H1 (cell line): ENCODE measurements around the gene ADM2. TPM values are rescaled to one million over a fixed set of nuclear protein-coding genes. Genes with fewer than 3 reads are reported as not detected.

Experiments
- CTCF ChIA-PET: fragments of 300-600 bp; sonication (Branson Sonifier 250); formaldehyde crosslinking; loops from one replicate; lab custom pipeline; 2021; ENCODE audit not compliant: partially characterized antibody; lab: Charles Lee
- POLR2A ChIA-PET: fragments of 300-600 bp; sonication (Branson Sonifier 250); formaldehyde crosslinking; loops from one replicate; lab custom pipeline; 2021; ENCODE audit warnings: inconsistent platforms; ENCODE audit not compliant: partially characterized antibody; lab: Charles Lee
- DNase-seq, 2 experiments: peaks; one replicate each; pipeline versions ENCODE4 v3.0.0 to v3.0.0-alpha.2; 2010 to 2022; ENCODE audit warnings: low spot score in 2 of 2, low read depth in 1 of 2, mixed read lengths in 1 of 2
- FAIRE-seq: peaks from 2 replicates; lab custom pipeline; 2011; peaks lifted over from hg19 to GRCh38; lab: Jason Lieb, UNC
- H2AFZ ChIP-seq: 2 replicates; pipeline ENCODE4 v1.8.1; 2012; ENCODE audit warnings: low read length, inconsistent platforms
- H2AK5ac ChIP-seq: 2 replicates; pipeline ENCODE4 v1.6.1; 2013; ENCODE audit warnings: low read depth, low read length
- H2BK120ac ChIP-seq: replicated peaks from 2 replicates; pipeline ENCODE3; 2013; ENCODE audit warnings: low read depth, low read length, inconsistent platforms
- H2BK12ac ChIP-seq: 2 replicates; pipeline ENCODE4 v1.6.1; 2013; ENCODE audit warnings: low read depth, low read length
- H2BK15ac ChIP-seq: 2 replicates; pipeline ENCODE4 v1.6.1; 2013; ENCODE audit warnings: low read length
- H2BK20ac ChIP-seq: 2 replicates; pipeline ENCODE4 v1.6.1; 2013; ENCODE audit warnings: low read length
- H2BK5ac ChIP-seq: 2 replicates; pipeline ENCODE4 v1.6.1; 2013; ENCODE audit warnings: low read depth, low read length
- H3K14ac ChIP-seq: 2 replicates; pipeline ENCODE4 v1.6.1; 2013; ENCODE audit warnings: inconsistent platforms; ENCODE audit not compliant: insufficient read length
- H3K18ac ChIP-seq: 2 replicates; pipeline ENCODE4 v1.6.1; 2013; ENCODE audit warnings: low read length; ENCODE audit errors: extremely low read depth
- H3K23ac ChIP-seq: 2 replicates; pipeline ENCODE4 v1.6.1; 2013; ENCODE audit warnings: inconsistent platforms; ENCODE audit not compliant: insufficient read length
- H3K23me2 ChIP-seq: 2 replicates; pipeline ENCODE4 v1.6.1; 2013; ENCODE audit warnings: low read depth, low read length
- H3K27ac ChIP-seq: 2 replicates; pipeline ENCODE4 v1.6.1; 2011; ENCODE audit warnings: low read depth, low read length, inconsistent platforms
- H3K27me3 ChIP-seq, 4 experiments: replicated peaks in 1 of 4; 1 replicate in 1 of 4; 2 replicates in 3 of 4; pipeline versions ENCODE4 v1.6.1 to v1.8.1; 2011 to 2013; ENCODE audit warnings: low read length in 3 of 4, mild to moderate bottlenecking in 3 of 4, inconsistent platforms in 2 of 4, mixed read lengths in 2 of 4, moderate library complexity in 1 of 4; ENCODE audit not compliant: control insufficient read depth in 3 of 4, insufficient read depth in 3 of 4; ENCODE audit errors: extremely low read depth in 1 of 4
- H3K36me3 ChIP-seq, 4 experiments: 2 replicates each; pipeline versions ENCODE4 v1.6.1 to v1.8.1; 2011 to 2013; ENCODE audit warnings: mild to moderate bottlenecking in 4 of 4, low read length in 3 of 4, moderate library complexity in 2 of 4, control low read depth in 1 of 4, inconsistent platforms in 1 of 4; ENCODE audit not compliant: insufficient read depth in 4 of 4, control insufficient read depth in 2 of 4
- H3K4ac ChIP-seq: replicated peaks from 2 replicates; pipeline ENCODE3; 2013; ENCODE audit warnings: low read length, low read depth, mixed read lengths, inconsistent platforms; ENCODE audit not compliant: insufficient read length
- H3K4me1 ChIP-seq, 4 experiments: replicated peaks in 1 of 4; 1 replicate in 1 of 4; 2 replicates in 3 of 4; pipeline versions ENCODE4 v1.6.1 to v1.8.1; 2011 to 2013; ENCODE audit warnings: low read length in 3 of 4, inconsistent platforms in 2 of 4, mixed read lengths in 1 of 4; ENCODE audit not compliant: insufficient read depth in 4 of 4, control insufficient read depth in 3 of 4
- H3K4me2 ChIP-seq, 2 experiments: 2 replicates each; pipeline versions ENCODE4 v1.6.1 to v1.8.1; 2011 to 2013; ENCODE audit warnings: low read depth in 2 of 2, low read length in 2 of 2, control low read depth in 1 of 2, inconsistent platforms in 1 of 2, mild to moderate bottlenecking in 1 of 2; ENCODE audit not compliant: insufficient read depth in 1 of 2
- H3K4me3 ChIP-seq, 4 experiments: fragments of 200-600, 300-600 bp in 1 of 4; sonication (generic), shearing (Covaris generic), sonication (Bioruptor Twin) in 1 of 4; 2 replicates each; pipeline versions ENCODE4 v1.5.1 to v1.8.1; 2011 to 2016; ENCODE audit warnings: low read length in 4 of 4, low read depth in 3 of 4, control low read depth in 2 of 4, inconsistent platforms in 2 of 4, mild to moderate bottlenecking in 2 of 4, mixed read lengths in 1 of 4, moderate library complexity in 1 of 4; ENCODE audit not compliant: insufficient read depth in 2 of 4; ENCODE audit errors: extremely low read depth in 1 of 4
- H3K56ac ChIP-seq: replicated peaks from 2 replicates; pipeline ENCODE3; 2013; ENCODE audit warnings: low read depth, mild to moderate bottlenecking, mixed read lengths, low read length, inconsistent platforms; ENCODE audit not compliant: insufficient read length
- H3K79me1 ChIP-seq: 2 replicates; pipeline ENCODE4 v1.6.1; 2013; ENCODE audit warnings: low read depth, low read length, control low read depth
- H3K79me2 ChIP-seq, 2 experiments: 2 replicates each; pipeline versions ENCODE4 v1.6.1 to v1.8.1; 2012 to 2013; ENCODE audit warnings: low read length in 2 of 2, mild to moderate bottlenecking in 2 of 2, inconsistent platforms in 1 of 2; ENCODE audit not compliant: insufficient read depth in 2 of 2, control insufficient read depth in 1 of 2
- H3K9ac ChIP-seq, 4 experiments: replicated peaks in 1 of 4; 1 replicate in 1 of 4; 2 replicates in 3 of 4; pipeline versions ENCODE4 v1.6.1 to v1.8.1; 2011 to 2013; ENCODE audit warnings: low read depth in 3 of 4, low read length in 3 of 4, control low read depth in 2 of 4, mild to moderate bottlenecking in 2 of 4, moderate library complexity in 2 of 4, inconsistent platforms in 1 of 4; ENCODE audit errors: extremely low read depth in 1 of 4
- H3K9me3 ChIP-seq, 2 experiments: 2 replicates each; pipeline versions ENCODE4 v1.6.1 to v1.8.1; 2012 to 2013; ENCODE audit warnings: mild to moderate bottlenecking in 2 of 2, moderate library complexity in 2 of 2, control low read depth in 1 of 2, inconsistent platforms in 1 of 2, low read depth in 1 of 2, low read length in 1 of 2, mixed read lengths in 1 of 2; ENCODE audit not compliant: insufficient read depth in 2 of 2
- H4K20me1 ChIP-seq, 2 experiments: replicated peaks in 1 of 2; 2 replicates each; pipeline versions ENCODE3 to v1.8.1; 2011 to 2013; ENCODE audit warnings: inconsistent platforms in 2 of 2, low read length in 2 of 2, mild to moderate bottlenecking in 1 of 2; ENCODE audit not compliant: insufficient read depth in 2 of 2, control insufficient read depth in 1 of 2
- H4K5ac ChIP-seq: 2 replicates; pipeline ENCODE4 v1.6.1; 2013; ENCODE audit warnings: low read length, low read depth, mixed read lengths, inconsistent platforms; ENCODE audit not compliant: insufficient read length
- H4K8ac ChIP-seq: 2 replicates; pipeline ENCODE4 v1.8.0; 2013; ENCODE audit warnings: mild to moderate bottlenecking, moderate library complexity, low read length, inconsistent platforms; ENCODE audit not compliant: insufficient read depth; ENCODE audit errors: extremely low read depth
- H4K91ac ChIP-seq: replicated peaks from 2 replicates; pipeline ENCODE3; 2013; ENCODE audit warnings: low read length, mixed read lengths, inconsistent platforms; ENCODE audit not compliant: insufficient read length
- SP1 ChIP-seq: IDR thresholded peaks from 2 replicates; pipeline ENCODE4 v1.6.1; 2011; ENCODE audit warnings: low read depth, low read length
- WGBS, 2 experiments: shearing (Covaris generic) in 1 of 2; methylation state at CpG; one replicate each; pipeline versions ENCODE4 v1.1.6 to v1.1.7; 2013 to 2015; ENCODE audit warnings: low lambda C conversion rate in 2 of 2, mixed read lengths in 2 of 2, inconsistent platforms in 1 of 2, low coverage in 1 of 2, missing lambda C conversion rate in 1 of 2; ENCODE audit not compliant: insufficient replicate concordance in 2 of 2, insufficient coverage in 1 of 2, insufficient read length in 1 of 2; ENCODE audit errors: extremely low coverage in 1 of 2, missing lambda C conversion rate in 1 of 2; 5-methylcytosine and 5-hydroxymethylcytosine counted together
- polyA plus RNA-seq, 7 experiments: library from polyadenylated mRNA; depleted of rRNA in 3 of 7; stranded (reverse) in 5 of 7; unstranded in 2 of 7; fragments of >200 nt in 5 of 7; fragments of 200-250 nt in 2 of 7; gene quantifications; 1 replicate in 5 of 7; 2 replicates in 1 of 7; 4 replicates in 1 of 7; pipeline versions ENCODE4 v1.2.1 to v1.2.3, GENCODE V29; 2011 to 2013; ENCODE audit warnings: missing spikeins in 2 of 7, mixed read lengths in 2 of 7
- total RNA-seq: library from RNA; stranded (reverse); fragmentation: NEBNext Ultra II Directional; extraction: Animal tissue kit (Norgen Biotek cat#: 25700); gene quantifications from 2 replicates; pipeline ENCODE4 v1.2.1, GENCODE V29; 2021

The ADM2 gene
- total and polyA plus RNA-seq, 2 of the 8 experiments (the other 6 are each of a cell fraction or from before 2014, with no cell fraction given), result 3.3 to 7.5 TPM

GRCh38 chr22:50467341-50467740, 14.0 kb upstream of the ADM2 start:
- Histone ChIP-seq H4K20me1 (peaks cover 25 to 52% of the 10 kb centered on the region in 2 experiments), H3K23me2 (no peaks in the 10 kb centered on the region; the same call in 1 of the 2 replicates), H3K79me1 (peaks cover 22% of the 10 kb centered on the region), H2BK15ac (no peak overlapping the region), H2BK120ac (no peak overlapping the region), H3K14ac (no peak overlapping the region), H2AFZ (no peak overlapping the region), H3K23ac (no peak overlapping the region), H2BK5ac (no peak overlapping the region), H3K27me3 (no peaks in the 10 kb centered on the region), H3K4me1 (peaks cover 0 to 13% (median 9%) of the 10 kb centered on the region in 4 experiments; a peak in 6 of 7 replicates), H4K91ac (no peak overlapping the region), H3K79me2 (peaks cover 0 to 39% of the 10 kb centered on the region in 2 experiments; a peak in 3 of 4 replicates), H3K36me3 (peaks cover 23 to 51% (median 39%) of the 10 kb centered on the region in 4 experiments), H3K18ac (no peak overlapping the region), H2BK20ac (no peak overlapping the region), H4K8ac (no peak overlapping the region), H3K9me3 (no peaks in the 10 kb centered on the region), H3K27ac (no peak overlapping the region; the same call in 1 of the 2 replicates), H3K56ac (no peak overlapping the region), H2AK5ac (no peak overlapping the region), H3K4me3 (no peak overlapping the region), H4K5ac (no peak overlapping the region), H3K4me2 (no peak overlapping the region), H3K9ac (no peak overlapping the region)
- DNase-seq, result no peak
- ChIA-PET POLR2A (interaction anchor here (1.1 to 3.0 kb wide), 5 partner anchors 16 to 74 kb away, joined by 3 to 9 read pairs (median 6); no protein-coding TSS in a partner anchor), CTCF (interaction anchor here (1.2 to 9.1 kb wide), 5 partner anchors 10 to 68 kb away, joined by 3 to 60 read pairs (median 5); partner anchors contain the start of gene SCO2)
- whole genome bisulfite sequencing, 2 experiments, result 91% methylated on average over 23 of the region's 24 CpGs; no CpG with 5 or more reads in 1 of the 2 experiments
- FAIRE-seq, result no peak
- no peak for TF ChIP-seq SP1
- TF ChIP-seq, all 59 proteins: peak for 0
- Histone ChIP-seq H2BK12ac (no peak overlapping the region), H3K4ac (no peak overlapping the region)
